Mucosa of stomach (tissue), 1 donor: ENCODE data around the gene UBA6.
"Not testable (repeated sequence)": the region's sequence is repeated elsewhere in the genome, so short reads cannot be mapped to it uniquely, and the experiment has no call there.

ENCODE experiments used
- H3K27me3 ChIP-seq: one replicate; pipeline ENCODE4 v1.7.0; 2013; ENCODE audit warnings: mild to moderate bottlenecking, low read length; ENCODE audit not compliant: control insufficient read depth, insufficient read depth
- H3K36me3 ChIP-seq: one replicate; pipeline ENCODE4 v1.7.0; 2013; ENCODE audit warnings: low read length; ENCODE audit not compliant: control insufficient read depth, insufficient read depth
- H3K4me1 ChIP-seq: one replicate; pipeline ENCODE4 v1.7.0; 2013; ENCODE audit warnings: mild to moderate bottlenecking, low read length; ENCODE audit not compliant: control insufficient read depth, insufficient read depth
- H3K4me3 ChIP-seq: one replicate; pipeline ENCODE4 v1.7.0; 2013; ENCODE audit warnings: low read length
- H3K9ac ChIP-seq: one replicate; pipeline ENCODE4 v1.7.0; 2013; ENCODE audit warnings: mild to moderate bottlenecking, low read length, moderate library complexity
- H3K9me3 ChIP-seq: one replicate; pipeline ENCODE4 v1.7.0; 2013; ENCODE audit warnings: mild to moderate bottlenecking, low read length, moderate library complexity; ENCODE audit not compliant: control insufficient read depth
- donor health status: Pancreatic carcinoma.

UBA6 gene

GRCh38 chr4:67636978-67637377 is 64.0 kb downstream of the UBA6 start:
- H3K9ac ChIP-seq, H3K4me3 ChIP-seq: not testable (repeated sequence)

DNA sequence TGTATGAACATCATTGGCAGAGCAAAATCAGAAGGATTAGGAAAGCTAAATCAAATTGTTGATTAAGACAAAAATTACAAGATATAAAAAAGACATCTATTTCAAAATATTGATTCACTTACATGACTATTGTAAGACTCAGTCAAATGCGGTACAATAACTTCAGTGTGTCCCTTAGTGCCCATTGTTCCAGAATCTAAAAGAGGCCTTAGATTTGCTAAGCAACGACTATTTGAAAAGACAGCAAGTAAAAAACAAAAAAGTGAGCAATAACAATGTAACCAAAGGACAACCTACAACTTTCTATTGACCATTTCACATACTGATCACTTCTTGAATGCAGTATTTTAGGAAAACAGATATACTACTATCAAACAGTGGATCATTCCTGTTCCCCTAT is 65.6 kb downstream of the UBA6 start:
- H3K4me3 ChIP-seq: no peak overlapping the region
- H3K27me3 ChIP-seq: no peaks in the 10 kb centered on the region
- no peak overlapping the region for H3K9ac ChIP-seq
- H3K4me1 ChIP-seq: no peaks in the 10 kb centered on the region
- no peaks in the 10 kb centered on the region for H3K36me3 ChIP-seq
- H3K9me3 ChIP-seq: no peaks in the 10 kb centered on the region

More at GRCh38 chr4:67636978-67637377, 64.0 kb downstream of the UBA6 start:
- not testable (repeated sequence) for H3K4me1 ChIP-seq, H3K27me3 ChIP-seq, H3K9me3 ChIP-seq, H3K36me3 ChIP-seq

DNA sequence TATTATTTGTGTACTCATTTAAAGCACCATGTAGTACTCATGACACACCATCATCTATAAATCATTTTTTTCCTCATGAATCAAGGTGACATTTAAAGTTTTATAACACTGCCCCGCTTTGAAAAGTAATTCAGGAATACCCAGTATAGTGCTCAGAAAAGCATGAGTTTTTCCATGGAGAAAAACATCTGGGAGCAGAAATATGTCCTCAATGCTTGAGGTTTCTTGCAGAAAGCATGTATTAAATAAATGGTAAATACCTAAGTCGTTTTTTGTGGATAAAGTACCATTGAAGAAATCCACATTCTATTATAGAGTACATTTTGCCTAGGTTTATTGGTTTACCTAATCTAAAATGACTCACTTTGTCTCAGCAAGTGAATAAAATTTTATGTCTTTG is 66.2 kb downstream of the UBA6 start:
- Histone ChIP-seq H3K4me3 (no peak overlapping the region), H3K4me1 (no peaks in the 10 kb centered on the region), H3K36me3 (no peaks in the 10 kb centered on the region), H3K9ac (no peak overlapping the region), H3K27me3 (no peaks in the 10 kb centered on the region), H3K9me3 (no peaks in the 10 kb centered on the region)

DNA sequence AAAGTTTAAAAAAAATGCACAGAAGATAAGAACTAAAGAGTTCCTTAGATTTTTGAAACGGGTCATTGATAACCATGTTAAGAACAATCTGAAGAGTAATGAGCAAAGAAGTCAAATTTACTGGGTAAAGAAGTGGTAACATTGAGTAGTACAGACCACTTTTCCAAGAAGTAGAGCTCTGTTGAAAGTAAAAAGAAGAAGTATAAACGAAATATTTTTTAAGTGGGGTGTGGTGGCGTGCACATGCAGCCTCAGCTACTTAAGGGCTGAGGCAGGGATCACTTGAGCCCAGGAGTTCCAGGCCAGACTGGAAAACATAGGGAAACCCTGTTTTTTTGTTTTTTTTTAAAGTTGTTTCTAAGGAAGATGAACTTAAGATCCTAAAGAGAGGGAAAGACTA is 68.5 kb downstream of the UBA6 start:
- H3K4me3 ChIP-seq: no peak overlapping the region
- no peaks in the 10 kb centered on the region for H3K9me3 ChIP-seq
- H3K36me3 ChIP-seq: no peaks in the 10 kb centered on the region
- H3K4me1 ChIP-seq: no peaks in the 10 kb centered on the region
- no peak overlapping the region for H3K9ac ChIP-seq
- no peaks in the 10 kb centered on the region for H3K27me3 ChIP-seq

- no peak overlapping the region for H3K9ac ChIP-seq
- no peaks in the 10 kb centered on the region for H3K4me1 ChIP-seq
- no peak overlapping the region for H3K4me3 ChIP-seq
- no peaks in the 10 kb centered on the region for H3K9me3 ChIP-seq
- no peaks in the 10 kb centered on the region for H3K27me3 ChIP-seq
- H3K36me3 ChIP-seq: no peaks in the 10 kb centered on the region
Observed at GRCh38 chr4:67624939-67625338, 76.0 kb downstream of the UBA6 start.

- Histone ChIP-seq H3K36me3 (no peaks in the 10 kb centered on the region), H3K4me3 (no peak overlapping the region), H3K4me1 (no peaks in the 10 kb centered on the region), H3K9me3 (no peaks in the 10 kb centered on the region), H3K9ac (no peak overlapping the region), H3K27me3 (no peaks in the 10 kb centered on the region)
Observed at GRCh38 chr4:67616478-67616877, 84.5 kb downstream of the UBA6 start.

DNA sequence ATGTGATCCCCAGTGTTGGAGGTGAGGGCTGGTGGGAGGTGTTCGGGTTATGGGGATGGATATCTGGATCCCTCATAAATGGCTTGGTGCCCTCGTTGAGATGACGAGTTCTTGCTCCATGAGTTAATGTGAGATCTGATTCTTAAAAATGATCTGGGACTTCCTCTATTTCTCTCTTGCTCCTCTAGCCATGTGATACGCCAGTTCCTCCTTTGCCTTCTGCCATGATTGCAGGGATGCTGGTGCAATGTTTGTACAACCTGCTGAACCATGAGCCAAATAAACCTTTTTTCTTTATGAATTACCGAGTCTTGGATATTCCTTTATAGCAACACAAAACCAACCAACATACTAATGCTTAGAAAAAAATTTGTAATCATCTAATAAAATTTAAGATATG is 85.8 kb downstream of the UBA6 start:
- H3K36me3 ChIP-seq: no peaks in the 10 kb centered on the region
- no peaks in the 10 kb centered on the region for H3K4me1 ChIP-seq
- H3K9ac ChIP-seq: no peak overlapping the region
- H3K27me3 ChIP-seq: no peaks in the 10 kb centered on the region
- no peaks in the 10 kb centered on the region for H3K9me3 ChIP-seq
- no peak overlapping the region for H3K4me3 ChIP-seq

DNA sequence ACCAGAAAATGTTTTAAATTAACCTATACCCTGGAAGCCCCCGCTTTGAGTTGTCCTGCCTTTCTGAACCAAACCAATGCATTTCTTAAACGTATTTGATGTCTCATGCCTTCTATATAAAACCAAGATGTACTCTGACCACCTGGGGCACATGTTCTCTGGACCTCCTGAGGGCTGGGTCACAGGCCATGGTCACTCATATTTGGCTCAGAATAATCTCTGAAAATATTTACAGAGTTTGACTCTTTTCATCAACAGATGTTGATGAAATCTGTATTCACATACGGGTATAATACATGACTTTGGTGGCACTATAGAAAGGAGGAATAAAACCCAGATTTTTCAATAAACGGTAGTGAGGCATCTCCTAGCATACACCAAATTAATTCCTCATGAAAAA is 86.8 kb downstream of the UBA6 start:
- H3K9ac ChIP-seq: no peak overlapping the region
- no peak overlapping the region for H3K4me3 ChIP-seq
- H3K9me3 ChIP-seq: no peaks in the 10 kb centered on the region
- H3K36me3 ChIP-seq: no peaks in the 10 kb centered on the region
- no peaks in the 10 kb centered on the region for H3K4me1 ChIP-seq
- no peaks in the 10 kb centered on the region for H3K27me3 ChIP-seq

GRCh38 chr4:67608027-67608426 is 92.9 kb downstream of the UBA6 start:
- Histone ChIP-seq H3K9ac (no peak overlapping the region), H3K4me1 (no peaks in the 10 kb centered on the region), H3K4me3 (no peak overlapping the region), H3K9me3 (no peaks in the 10 kb centered on the region), H3K27me3 (no peaks in the 10 kb centered on the region), H3K36me3 (no peaks in the 10 kb centered on the region)

- Histone ChIP-seq H3K4me3 (no peak overlapping the region), H3K9me3 (no peaks in the 10 kb centered on the region), H3K36me3 (no peaks in the 10 kb centered on the region), H3K9ac (no peak overlapping the region), H3K4me1 (no peaks in the 10 kb centered on the region), H3K27me3 (no peaks in the 10 kb centered on the region)
Observed at GRCh38 chr4:67604749-67605148, 96.2 kb downstream of the UBA6 start.

DNA sequence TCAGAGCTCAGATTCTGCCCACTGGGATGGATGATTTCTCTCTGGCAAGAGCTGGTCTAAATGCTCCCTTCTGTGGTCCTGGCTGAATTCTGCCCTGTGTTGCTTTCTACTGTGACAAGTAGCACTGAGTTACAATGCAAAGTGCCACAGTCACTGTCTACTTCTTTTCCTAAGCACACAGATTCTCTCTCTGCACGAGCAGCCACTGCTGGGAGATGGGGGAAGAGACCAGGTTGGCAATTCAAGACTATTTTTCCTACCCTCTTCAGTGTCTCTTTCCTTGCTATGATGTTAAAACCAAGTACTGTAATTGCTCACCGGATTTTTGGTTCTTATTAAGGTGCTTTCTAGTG is 97.0 kb downstream of the UBA6 start:
- Histone ChIP-seq H3K4me1 (no peaks in the 10 kb centered on the region), H3K36me3 (no peaks in the 10 kb centered on the region), H3K9ac (no peak overlapping the region), H3K4me3 (no peak overlapping the region), H3K27me3 (no peaks in the 10 kb centered on the region), H3K9me3 (no peaks in the 10 kb centered on the region)

GRCh38 chr4:67603310-67604028 is 97.5 kb downstream of the UBA6 start:
- H3K9ac ChIP-seq: no peak overlapping the region
- H3K27me3 ChIP-seq: no peaks in the 10 kb centered on the region
- H3K4me1 ChIP-seq: no peaks in the 10 kb centered on the region
- no peak overlapping the region for H3K4me3 ChIP-seq
- no peaks in the 10 kb centered on the region for H3K36me3 ChIP-seq
- no peaks in the 10 kb centered on the region for H3K9me3 ChIP-seq

GRCh38 chr4:67593741-67594175 is 107.2 kb downstream of the UBA6 start:
- H3K9ac ChIP-seq: no peak overlapping the region
- no peaks in the 10 kb centered on the region for H3K27me3 ChIP-seq
- H3K4me3 ChIP-seq: no peak overlapping the region
- H3K36me3 ChIP-seq: no peaks in the 10 kb centered on the region
- no peaks in the 10 kb centered on the region for H3K9me3 ChIP-seq
- H3K4me1 ChIP-seq: no peaks in the 10 kb centered on the region
